HG03097 (cell line): ENCODE results near the gene FGF11.

Source experiments
- ATAC-seq: cut with Tn5 transposase; IDR thresholded peaks from one replicate; pipeline ENCODE4 v1.9.1; 2021; ENCODE audit not compliant: unreplicated experiment, low FRiP score

The FGF11 gene

DNA sequence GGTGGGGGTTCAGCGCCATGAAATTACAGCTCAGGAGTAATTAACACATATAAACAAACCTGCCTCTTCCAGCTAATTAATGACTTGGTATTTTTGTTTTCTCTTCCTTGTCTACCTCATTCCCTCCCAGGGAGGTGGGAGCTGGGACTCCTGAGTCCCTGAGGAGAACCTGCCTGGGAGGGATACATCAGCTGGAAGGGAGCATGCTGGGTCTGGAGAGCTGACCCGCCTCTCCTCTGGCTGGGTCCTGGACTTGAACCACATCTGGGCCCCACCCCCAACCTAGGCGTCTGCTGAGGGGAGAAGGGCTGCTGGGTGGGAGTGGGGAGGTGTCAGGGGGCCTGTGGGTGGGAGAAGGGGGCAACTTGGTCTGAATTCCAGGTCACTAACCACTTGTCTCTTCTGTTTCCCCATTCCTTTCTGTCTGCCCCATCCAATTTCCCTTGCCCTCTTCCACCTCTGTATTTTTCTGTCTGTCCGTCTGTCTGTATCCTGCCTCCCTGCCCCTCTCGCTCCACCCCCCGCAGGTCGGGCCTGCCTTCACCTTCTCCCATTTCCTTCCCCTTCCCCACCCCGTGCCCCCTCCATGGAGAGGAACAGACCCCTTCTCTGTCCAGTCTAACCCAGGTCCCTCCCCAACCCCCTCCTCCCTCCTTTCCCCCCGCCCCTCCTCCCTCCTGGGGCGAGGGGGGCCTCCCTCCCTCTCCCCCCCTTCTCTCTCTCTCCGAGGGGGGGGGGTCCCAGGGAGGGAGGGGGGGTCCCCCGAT lies 31.6 kb upstream of the FGF11 start, which contains the start of gene NLGN2:
Gene NLGN2, plus strand, starts transcription at position 361 of the 767 bp plus-strand sequence. CDS start 411 bp downstream, outside the sequence.
- ATAC-seq = no peak

DNA sequence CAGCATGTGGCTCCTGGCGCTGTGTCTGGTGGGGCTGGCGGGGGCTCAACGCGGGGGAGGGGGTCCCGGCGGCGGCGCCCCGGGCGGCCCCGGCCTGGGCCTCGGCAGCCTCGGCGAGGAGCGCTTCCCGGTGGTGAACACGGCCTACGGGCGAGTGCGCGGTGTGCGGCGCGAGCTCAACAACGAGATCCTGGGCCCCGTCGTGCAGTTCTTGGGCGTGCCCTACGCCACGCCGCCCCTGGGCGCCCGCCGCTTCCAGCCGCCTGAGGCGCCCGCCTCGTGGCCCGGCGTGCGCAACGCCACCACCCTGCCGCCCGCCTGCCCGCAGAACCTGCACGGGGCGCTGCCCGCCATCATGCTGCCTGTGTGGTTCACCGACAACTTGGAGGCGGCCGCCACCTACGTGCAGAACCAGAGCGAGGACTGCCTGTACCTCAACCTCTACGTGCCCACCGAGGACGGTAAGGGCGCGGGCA lies 31.0 kb upstream of the FGF11 start:
- no peak for ATAC-seq

GRCh38 chr17:7408863-7409262 lies 30.4 kb upstream of the FGF11 start:
- no peak for ATAC-seq

DNA sequence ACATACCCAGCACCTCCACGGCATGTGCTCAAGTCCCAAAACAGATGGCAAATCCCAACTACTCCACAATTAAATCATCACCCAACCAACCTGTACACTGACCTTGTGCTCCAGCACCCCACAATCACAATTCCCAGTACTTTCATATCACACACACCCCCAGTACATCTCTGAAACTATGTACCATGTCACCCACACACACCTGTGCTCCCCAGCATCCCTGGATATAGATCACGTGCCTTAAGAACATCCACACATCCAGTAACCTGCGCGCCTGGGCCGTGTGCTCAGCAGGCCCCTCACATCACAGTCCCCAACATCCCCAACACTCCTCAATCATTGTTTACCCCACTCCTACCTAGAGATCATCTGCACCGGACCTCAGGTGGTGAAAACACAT lies 29.6 kb upstream of the FGF11 start:
- no peak for ATAC-seq

DNA sequence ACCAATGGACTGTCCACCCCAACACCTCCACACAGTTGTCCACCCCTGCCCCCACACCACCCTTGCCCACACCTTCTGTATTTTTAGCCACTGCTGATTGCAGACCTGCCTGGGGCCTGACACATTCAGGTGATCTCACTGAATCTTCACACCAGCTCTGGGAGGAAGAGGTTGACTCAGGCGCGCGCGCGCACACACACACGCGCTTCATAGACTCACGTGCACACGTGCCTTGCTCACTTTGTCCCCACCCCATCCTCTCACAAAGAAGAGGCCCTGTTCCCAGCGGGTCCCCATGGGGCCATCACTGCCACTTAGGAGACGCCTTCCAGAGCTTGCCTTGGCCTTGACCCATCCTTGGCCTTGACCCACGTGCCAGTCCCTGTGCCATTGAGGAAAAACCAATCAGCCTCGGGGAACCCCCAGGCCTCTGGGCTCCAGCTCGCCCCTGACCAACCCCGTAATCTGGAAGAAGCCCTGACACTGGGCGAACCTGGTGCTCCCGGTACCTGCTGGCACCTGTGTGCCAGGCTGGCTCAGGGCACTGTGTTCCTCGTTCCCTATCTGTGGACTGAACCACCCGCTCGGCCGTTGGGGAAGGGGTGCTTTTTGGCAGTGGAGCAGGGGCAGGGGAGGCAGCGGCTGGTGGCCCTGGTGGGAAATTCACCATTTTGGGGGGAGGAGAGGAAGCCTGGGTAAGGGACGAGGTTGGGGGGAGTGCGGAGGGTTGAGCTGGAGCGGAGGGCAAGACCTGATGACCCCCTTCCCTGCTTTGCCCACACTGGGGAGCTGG lies 28.5 kb upstream of the FGF11 start:
- no peak for ATAC-seq

DNA sequence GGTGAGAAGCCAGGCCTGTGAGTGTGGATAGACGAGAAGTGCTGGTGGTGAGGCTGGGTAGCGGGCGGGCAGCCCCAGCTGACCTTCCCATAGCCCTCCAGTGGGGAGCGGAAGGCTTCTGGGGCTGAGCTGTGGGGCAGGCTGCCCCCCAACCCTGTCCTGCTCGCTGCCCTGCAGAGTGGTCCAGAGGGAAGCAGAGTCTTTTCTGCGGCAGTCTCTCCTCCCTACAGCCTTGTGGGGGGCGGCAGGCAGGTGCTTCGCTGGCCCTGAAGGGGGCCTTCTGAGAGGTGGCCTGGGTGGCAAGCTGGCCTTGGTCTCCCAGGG lies 27.9 kb upstream of the FGF11 start:
- no peak for ATAC-seq

GRCh38 chr17:7413346-7413985 lies 25.8 kb upstream of the FGF11 start:
- no peak for ATAC-seq

- ATAC-seq = no peak
Observed at GRCh38 chr17:7414837-7415236, 24.5 kb upstream of the FGF11 start.

DNA sequence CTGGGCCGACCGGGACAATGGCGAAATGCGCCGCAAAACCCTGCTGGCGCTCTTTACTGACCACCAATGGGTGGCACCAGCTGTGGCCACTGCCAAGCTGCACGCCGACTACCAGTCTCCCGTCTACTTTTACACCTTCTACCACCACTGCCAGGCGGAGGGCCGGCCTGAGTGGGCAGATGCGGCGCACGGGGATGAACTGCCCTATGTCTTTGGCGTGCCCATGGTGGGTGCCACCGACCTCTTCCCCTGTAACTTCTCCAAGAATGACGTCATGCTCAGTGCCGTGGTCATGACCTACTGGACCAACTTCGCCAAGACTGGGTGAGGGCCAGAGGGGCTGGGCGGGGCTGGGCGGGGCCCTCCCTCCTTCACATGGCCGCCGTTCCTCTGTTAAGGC lies 23.5 kb upstream of the FGF11 start:
- ATAC-seq = no peak

GRCh38 chr17:7416323-7416722 lies 23.0 kb upstream of the FGF11 start:
- ATAC-seq = no peak

GRCh38 chr17:7417056-7417655 lies 22.2 kb upstream of the FGF11 start:
- ATAC-seq = no peak

DNA sequence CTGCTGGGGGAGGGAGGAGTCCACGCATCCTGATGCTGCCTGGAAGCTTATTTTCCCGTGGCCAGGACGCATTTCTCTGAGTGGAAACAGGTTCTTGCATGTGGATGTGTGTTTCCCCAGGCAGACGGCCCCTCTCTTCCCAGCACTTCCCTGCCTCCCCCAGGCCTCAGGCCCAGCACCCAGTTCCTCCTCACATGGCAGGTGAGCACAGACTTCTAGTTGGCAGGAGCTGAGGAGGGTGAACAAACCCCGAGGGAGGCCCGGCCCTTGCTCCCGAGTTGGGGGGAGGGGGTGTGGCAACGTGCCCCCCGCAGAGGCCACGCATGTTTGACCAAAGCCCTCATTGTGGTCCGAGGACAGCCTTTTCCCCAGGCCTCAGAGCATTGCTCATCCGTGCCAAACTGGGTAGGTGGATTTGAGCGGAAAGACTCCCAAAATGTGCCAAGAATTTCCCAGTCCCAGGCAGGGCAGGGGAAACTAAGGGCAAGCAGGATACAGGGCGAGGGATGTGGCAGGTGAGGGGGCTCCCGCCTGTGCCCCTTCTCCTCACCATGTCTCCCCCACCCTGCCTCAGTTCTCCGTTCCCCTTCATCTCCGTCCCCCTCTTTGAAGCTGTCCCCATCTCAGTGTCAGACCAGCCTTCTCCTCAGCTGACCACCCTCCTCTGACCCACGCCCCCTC lies 20.7 kb upstream of the FGF11 start:
- ATAC-seq = no peak

DNA sequence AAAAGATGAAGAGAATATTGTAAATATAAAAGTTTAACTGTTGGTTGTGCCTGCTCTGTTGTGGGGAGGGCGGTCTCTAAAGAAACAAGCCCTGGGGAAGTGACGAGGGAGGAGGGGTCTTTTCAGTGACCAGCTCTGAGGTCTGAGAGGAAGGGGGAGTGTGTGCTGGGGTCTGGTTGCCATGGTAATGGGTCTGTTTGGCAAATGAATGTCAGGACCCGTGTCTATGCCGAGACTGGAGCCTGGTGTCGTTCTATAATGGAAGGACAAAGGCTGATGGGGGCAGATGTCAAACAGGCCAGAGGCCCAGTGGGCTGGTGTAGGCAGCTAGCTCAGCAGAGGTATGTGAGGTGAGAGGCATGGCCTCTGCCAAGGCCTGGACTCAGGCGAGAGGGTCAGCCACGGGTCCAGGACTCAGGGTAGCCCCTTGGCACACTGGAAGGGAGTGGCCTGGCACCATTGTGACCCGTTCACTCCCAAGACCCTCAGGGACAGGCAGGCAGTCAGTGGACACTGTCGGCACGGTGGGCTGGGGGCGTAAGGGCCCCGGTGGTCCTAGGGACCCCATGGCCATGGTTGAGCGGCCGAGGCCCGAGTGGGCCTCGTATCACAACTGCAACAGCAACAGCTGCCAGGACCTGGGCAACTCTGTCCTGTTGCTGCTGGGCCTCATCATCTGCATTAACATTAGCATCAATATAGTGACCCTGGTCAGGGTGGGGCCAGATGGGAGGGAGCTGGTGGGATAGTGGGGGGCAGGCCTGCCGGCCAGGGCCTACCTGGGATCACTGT lies 19.3 kb upstream of the FGF11 start, which contains the start of gene SPEM1:
Gene SPEM1, plus strand, starts transcription at position 506 of the 792 bp plus-strand sequence. Its CDS starts 61 bp downstream, at position 567.
- ATAC-seq = no peak

DNA sequence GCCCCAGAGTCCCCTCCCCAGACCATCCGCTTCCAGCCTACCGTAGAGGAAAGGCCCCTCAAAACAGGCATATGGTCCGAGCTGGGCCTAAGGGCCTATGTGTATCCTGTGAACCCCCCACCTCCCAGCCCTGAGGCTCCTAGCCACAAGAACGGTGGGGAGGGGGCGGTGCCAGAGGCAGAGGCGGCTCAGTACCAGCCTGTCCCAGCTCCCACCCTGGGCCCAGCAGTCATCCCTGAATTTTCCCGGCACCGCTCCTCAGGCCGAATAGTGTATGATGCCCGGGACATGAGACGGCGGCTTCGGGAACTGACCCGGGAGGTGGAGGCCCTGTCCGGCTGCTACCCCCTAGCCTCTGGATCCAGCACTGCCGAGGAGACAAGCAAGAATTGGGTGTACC lies 18.1 kb upstream of the FGF11 start:
- no peak for ATAC-seq

DNA sequence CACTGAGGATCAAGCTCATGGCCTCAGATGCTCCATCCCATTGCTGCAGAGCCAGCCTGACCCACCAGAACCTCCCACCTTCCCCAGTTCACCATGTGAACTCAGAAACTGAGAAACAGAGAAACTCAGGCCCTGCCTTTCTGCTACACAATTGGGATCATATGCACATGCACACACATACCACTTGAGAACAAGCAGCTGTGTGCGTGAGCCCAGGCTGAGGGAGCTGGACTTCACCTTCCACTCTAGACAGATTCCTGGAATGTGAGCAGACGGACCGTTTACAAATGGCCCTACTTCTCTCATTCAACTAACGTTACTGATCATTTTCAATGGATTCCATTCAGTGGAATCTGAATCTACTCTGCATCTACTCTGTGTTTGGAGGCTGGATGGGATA lies 15.6 kb upstream of the FGF11 start:
- no peak for ATAC-seq

DNA sequence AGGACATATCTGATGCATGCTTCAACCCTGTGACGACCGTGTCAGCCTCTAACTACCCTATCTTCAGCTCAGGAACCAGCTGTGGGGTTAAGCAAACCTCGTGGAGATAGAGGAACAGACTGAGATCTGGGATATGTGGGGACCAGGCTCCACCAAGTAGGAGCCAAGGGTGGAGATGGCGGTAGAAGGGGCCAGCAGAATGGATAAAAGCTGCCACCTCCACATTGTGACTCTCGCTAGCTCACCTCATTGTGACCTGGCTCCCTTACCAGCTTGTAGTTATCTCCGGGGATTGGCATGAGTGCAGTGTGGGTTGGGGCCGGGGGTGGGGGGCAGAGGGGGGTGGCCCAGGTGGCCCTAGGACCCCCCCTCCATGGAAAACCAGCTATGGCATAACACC lies 14.0 kb upstream of the FGF11 start, which contains the start of gene SPEM2:
Gene SPEM2, plus strand, starts transcription at position 301 of the 400 bp plus-strand sequence. Its CDS starts 73 bp downstream, at position 374.
- ATAC-seq = no peak

DNA sequence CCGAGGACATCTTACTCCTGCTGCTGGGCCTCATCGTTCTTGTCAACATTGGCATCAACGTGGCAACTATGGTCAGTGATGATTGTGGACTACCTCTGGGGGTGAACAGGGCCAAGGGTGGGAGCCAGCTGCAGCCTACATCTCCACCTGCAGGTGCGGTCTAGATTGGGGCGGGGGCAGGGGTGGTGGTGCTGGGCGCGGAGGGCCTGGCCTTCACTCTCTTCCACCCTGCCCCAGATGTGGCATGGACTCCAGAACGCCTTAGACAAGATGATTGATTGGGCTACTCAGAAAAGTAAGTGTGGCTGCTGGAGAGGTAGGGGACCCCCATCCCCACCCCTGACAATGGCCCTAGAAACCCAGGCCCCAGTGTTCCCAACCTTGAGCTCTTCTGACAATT lies 13.6 kb upstream of the FGF11 start:
- ATAC-seq = no peak

DNA sequence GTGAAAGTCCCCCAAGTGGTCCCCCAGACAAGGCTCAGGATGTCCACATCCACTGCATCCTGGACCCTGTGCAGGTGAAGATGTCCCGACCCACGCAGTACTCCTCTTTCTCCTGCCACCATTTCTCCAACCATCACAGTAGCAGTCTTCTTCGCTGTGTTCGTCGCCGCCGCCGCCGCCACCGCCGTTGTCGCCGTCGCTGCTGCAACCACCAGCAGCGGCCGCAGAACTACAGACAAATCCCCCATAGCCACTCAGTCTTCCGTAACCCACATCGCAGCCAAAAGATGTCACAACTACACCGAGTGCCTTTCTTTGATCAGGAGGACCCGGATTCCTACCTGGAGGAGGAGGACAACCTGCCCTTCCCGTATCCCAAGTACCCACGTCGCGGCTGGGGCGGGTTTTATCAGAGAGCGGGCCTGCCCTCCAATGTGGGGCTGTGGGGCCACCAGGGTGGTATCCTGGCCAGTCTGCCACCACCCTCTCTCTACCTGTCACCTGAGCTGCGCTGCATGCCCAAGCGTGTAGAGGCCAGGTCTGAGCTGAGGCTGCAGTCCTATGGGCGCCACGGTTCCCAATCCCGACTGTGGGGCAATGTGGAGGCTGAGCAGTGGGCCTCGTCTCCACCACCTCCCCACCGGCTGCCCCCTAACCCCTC lies 13.0 kb upstream of the FGF11 start:
- ATAC-seq = no peak
